GM12875 (cell line): ENCODE results near the gene DGKB.

Experiments
- H3K4me3 ChIP-seq: one replicate; pipeline ENCODE4 v1.5.1; 2011; ENCODE audit warnings: low read depth, low read length, control low read depth
- TF ChIP-seq, protein P1 (sequence below): IDR thresholded peaks from 2 replicates; pipeline ENCODE4 v1.5.1; 2011; ENCODE audit warnings: low read depth, mild to moderate bottlenecking, control low read depth, inconsistent platforms, low read length, moderate library complexity, borderline replicate concordance; ENCODE audit not compliant: insufficient read depth

Gene DGKB

GRCh38 chr7:14579971-14580370 lies 322.6 kb downstream of the DGKB start:
- TF ChIP-seq, protein P1, sequence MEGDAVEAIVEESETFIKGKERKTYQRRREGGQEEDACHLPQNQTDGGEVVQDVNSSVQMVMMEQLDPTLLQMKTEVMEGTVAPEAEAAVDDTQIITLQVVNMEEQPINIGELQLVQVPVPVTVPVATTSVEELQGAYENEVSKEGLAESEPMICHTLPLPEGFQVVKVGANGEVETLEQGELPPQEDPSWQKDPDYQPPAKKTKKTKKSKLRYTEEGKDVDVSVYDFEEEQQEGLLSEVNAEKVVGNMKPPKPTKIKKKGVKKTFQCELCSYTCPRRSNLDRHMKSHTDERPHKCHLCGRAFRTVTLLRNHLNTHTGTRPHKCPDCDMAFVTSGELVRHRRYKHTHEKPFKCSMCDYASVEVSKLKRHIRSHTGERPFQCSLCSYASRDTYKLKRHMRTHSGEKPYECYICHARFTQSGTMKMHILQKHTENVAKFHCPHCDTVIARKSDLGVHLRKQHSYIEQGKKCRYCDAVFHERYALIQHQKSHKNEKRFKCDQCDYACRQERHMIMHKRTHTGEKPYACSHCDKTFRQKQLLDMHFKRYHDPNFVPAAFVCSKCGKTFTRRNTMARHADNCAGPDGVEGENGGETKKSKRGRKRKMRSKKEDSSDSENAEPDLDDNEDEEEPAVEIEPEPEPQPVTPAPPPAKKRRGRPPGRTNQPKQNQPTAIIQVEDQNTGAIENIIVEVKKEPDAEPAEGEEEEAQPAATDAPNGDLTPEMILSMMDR, result no peak
- H3K4me3 ChIP-seq, result no peak overlapping the region

GRCh38 chr7:14576578-14576977 lies 326.0 kb downstream of the DGKB start:
- no peak overlapping the region for H3K4me3 ChIP-seq
- TF ChIP-seq, protein P1, result no peak

DNA sequence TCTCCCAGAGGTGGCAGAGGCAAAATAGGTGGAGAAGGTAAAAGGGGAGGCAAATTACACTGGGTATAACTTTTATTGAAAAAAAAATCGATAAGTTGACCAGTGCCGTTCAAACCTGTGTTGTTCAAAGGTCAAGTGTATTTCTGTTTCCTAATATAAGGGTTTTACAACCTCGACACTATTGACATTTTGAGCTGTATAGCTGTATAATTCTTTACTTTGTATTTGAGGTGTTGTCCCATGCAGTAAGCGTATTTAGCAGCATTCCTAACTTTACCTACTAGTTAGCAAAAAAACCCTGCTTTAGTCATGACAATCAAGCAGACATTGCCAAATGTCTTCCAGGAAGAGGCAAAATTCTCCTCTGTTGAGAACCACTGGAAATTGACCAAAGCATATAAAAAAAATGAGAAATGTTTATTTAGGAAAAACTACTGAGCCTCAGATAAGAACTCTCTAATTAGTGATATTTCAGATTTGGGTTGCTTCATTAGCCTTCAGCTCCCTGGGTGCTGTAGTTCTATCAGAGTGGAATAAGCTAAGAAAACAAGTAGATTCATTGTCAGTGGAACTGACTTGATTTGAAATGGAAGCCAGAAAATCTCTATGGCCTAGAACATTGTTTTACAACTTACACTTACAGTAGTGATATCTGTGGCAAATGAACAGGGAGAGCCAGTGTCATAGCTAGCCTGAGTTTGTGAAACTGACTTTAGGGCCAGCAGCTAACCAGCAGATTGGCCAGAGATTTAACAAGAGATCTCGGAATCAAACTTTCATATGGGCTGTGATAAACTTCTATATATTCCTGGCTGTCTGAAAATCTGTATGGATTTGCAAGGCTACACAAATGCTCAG lies 331.6 kb downstream of the DGKB start:
- TF ChIP-seq, protein P1, result no peak
- no peak overlapping the region for H3K4me3 ChIP-seq

DNA sequence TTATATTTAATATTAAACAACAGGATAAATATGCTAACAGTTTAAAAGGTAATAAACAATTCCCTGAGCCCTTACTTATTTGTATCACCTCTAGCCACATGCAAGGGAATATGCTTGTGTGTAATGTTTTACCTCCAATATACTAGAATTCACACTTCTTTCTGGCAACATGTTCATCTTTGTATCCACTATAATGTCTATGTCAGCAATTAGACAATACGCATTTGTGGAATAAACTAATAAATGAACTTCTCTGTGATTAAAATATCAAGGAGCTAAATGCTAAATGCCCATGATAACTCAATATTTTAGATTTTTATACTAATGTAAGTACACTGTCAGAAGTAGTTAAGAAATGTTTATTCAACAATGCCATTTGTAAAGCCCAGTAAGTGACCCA lies 350.5 kb downstream of the DGKB start:
- TF ChIP-seq, protein P1, result no peak
- H3K4me3 ChIP-seq, result no peak overlapping the region

DNA sequence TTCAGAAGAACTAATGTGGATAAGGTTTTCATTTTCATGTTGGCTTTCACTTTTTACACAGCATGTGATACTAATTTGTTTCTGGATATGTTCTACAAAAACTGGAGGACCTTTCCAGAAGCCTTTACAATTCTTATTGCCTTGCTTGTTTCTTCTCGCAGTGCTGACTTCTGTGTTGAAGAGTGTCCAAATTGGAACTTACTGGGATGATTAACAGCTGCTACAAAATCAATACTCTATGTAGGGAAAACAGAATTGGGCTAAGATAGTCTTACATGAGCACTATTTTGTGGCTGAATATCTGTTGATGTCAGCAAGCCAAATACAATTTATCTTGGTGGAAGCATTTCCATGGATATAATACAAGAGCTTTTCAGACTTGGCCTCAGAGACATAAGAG lies 351.2 kb downstream of the DGKB start:
- TF ChIP-seq, protein P1, result no peak
- H3K4me3 ChIP-seq, result no peak overlapping the region

DNA sequence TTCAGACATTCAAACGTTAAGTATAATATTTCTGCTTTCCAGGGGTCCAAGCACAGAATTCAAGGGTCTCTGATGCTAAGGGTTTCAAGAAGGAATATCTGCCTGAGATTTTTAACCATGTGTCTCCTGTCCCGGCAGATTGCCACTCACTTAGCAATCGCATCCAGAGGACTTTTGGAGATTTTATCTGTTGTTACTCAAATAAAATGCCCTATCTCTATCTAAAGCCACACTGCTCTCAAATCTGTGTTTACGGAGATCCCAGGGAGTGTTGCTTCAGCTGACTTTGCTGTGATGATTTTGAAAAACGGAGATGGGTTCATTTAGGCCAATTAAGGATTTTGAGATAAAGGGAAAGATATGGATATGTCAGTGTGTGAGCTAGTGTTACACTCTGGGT lies 359.9 kb downstream of the DGKB start:
- TF ChIP-seq, protein P1, result no peak
- no peak overlapping the region for H3K4me3 ChIP-seq

GRCh38 chr7:14521183-14521582 lies 381.4 kb downstream of the DGKB start:
- no peak overlapping the region for H3K4me3 ChIP-seq
- TF ChIP-seq, protein P1, result no peak
